Stimulated activated naive CD4-positive, alpha-beta T cell (primary cell): Measurements from ENCODE around the gene FNDC1.
"Not testable (repeated sequence)": the region's sequence is repeated elsewhere in the genome, so short reads cannot be mapped to it uniquely, and the experiment has no call there.

Source experiments
- DNase-seq, 6 experiments: peaks; one replicate each; lab custom pipeline; 2025; lab: John Stamatoyannopoulos, UW

Gene FNDC1

DNA sequence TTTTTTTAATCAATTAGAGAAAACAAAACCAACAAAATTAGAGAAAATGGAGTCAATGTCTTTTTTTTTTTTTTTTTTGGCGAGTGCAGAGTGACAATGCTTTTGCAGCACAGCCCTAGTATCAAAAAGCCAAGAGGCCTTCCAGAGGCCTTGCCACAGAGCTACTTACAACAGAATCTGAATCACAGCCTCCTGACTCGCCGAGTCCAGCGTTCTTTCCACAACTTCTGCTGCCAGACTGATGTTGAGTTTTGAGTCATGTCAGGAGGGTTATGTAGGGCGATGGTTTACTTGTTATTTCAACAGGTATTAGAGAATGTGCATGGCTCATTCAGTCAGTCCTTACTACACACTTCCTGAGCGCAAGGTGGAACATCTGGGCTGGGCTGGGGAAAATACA lies 88.6 kb downstream of the FNDC1 start:
- no peak for DNase-seq

DNA sequence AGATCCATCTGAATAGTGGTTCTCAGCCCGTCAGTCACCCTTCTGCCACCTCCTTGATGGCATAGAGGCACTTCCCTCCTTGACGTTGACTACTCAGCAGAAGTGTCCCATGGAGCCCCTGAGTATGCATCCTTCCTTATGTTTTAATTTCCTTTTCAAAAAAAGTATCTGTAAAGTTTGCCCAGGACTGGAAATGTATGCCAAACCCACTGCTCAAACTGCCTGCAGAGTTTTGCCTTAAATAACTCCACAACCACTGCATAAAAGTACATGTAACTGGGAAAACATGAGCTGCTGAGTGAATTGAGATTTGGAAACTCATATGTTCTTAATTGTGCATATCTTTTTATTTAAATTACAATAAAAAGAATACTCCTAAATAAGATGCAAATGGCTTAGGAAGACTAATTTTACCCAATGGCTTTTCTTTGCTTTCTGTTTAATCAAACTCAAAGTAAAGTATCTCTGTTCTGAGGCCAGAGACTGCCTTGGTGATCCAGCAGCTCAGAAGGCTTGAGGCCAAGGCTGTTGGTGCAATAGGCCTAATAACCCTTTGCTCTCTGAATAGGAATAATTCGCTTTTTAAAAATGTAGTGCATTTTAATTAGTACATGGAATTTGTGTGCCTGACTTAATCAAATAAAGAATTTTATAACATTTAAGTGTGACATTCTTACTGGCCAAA lies 90.4 kb downstream of the FNDC1 start:
- DNase-seq, result no peak

DNA sequence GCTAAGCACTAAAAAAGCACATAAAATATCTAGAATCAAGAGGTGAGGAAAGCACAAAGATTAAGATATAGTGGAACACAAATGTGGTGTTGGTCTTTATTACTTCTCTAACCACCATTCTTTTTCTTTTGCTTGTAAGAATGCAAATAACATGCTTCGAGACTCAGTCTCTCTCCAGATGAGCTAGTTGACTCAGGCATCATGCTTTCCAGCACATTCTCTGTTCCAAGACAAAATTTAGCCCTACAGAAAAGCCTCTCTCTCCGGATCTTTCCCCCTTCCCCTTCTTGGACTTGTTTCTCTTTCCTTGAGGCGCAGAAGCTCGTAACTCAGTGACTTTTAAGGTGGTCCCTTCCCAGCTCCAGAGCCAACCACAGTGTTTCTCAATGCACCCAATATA lies 91.0 kb downstream of the FNDC1 start:
- no peak for DNase-seq

DNA sequence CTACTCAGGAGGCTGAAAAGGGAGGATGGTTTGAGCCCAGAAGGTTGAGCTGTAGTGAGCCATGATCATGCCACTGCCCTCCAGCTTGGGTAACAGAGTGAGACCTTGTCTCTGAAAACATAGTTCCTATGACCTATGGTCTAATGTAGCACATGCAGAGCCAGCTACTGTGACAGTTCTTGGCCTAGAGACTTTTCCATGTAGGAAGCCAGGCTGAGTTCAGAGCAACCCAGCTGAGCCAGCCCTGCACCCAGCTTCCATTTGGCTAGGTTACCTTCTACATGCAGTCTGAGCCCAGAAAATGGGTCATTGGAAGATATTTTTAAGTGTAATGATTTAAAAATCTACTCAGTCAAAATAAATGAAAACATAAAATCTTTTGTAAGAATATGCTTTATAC lies 92.8 kb downstream of the FNDC1 start:
- no peak for DNase-seq

DNA sequence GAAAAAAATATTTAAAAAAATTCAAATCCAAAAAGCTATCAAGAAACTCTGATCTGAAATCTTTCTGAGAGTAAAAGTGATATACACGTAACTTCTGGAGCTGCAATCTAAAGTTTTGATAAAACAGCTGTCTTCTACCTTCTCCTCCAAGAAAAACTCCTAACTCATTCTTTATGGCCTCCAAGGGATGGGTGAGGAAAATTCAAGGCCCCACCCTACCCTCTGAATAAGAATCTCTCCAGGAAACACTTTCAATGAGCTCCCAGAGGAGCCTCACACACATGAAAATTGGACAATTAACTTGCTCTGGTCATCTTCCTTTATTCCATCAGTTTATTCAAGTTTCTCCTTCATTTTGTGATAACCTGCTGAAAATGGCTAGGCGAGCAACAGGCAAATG lies 93.4 kb downstream of the FNDC1 start:
- DNase-seq, result no peak

DNA sequence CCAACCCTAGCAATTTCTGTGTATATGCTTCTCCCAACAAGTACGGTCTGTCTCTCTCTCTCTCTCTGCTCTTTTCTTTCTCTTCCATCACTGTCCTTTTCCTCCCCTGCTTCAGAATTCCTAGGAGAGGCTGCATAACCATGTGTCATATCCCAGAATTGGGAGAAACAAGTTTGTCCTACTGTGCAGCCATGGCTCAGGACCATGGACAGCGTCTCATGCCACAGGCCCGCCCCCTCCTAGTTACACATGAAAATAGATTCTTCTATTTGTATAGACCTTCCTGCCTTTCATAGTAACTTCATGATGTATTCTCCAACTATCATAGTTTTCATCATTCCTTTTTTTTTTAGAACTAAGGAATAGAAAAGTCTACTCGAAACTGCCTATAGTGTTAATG lies 98.0 kb downstream of the FNDC1 start:
- no peak for DNase-seq

DNA sequence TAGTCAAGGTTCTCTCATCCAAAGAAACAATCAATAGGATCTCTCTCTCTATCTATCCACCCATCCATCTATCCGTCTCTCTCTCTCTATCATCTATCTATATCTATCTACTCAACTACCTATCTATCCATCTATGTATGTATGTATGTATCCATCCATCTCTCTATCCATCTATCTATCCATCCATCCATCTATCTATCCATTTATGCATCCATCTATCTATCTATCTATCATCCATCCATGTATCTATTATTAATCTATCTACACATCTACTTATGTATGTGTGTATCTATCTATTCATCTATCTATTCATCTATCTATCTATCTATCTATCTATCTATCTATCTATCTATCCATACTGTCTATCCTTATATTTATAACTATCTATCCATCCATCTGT lies 99.3 kb downstream of the FNDC1 start:
- no peak for DNase-seq

DNA sequence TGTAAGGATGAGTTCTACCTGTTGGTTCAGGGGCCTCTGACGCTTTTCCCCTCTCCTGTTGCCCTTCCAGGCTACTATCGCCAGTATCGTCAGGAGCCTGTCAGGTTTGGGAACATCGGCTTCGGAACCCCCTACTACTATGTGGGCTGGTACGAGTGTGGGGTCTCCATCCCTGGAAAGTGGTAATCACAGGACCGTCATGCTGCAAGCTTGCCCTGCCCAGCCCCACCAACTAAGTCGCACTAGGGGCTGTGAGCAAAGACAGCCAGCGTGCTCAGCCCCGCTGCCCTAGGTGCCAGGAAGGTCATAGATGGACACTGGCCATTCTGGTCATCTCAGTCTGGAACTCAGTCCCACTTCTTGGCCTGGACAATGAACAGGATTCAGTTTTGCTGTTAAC lies 102.1 kb downstream of the FNDC1 start:
- DNase-seq, result no peak

DNA sequence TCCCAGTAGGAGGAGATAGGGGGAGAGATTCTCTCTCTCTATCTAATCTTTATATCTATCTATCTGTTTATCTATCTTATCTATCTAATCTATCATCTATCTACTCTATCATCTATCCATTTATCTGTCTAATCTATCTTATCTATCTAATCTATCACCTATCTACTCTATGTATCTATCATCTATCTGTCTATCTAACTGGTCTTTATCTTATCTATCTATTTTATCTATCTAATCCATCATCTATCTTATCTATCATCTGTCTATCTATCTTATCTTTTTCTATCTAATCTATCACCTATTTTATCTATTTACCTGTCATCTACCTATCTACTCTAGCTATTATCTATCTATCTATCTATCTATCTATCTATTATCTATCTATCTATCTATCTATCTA lies 109.4 kb downstream of the FNDC1 start:
- DNase-seq, result no peak

DNA sequence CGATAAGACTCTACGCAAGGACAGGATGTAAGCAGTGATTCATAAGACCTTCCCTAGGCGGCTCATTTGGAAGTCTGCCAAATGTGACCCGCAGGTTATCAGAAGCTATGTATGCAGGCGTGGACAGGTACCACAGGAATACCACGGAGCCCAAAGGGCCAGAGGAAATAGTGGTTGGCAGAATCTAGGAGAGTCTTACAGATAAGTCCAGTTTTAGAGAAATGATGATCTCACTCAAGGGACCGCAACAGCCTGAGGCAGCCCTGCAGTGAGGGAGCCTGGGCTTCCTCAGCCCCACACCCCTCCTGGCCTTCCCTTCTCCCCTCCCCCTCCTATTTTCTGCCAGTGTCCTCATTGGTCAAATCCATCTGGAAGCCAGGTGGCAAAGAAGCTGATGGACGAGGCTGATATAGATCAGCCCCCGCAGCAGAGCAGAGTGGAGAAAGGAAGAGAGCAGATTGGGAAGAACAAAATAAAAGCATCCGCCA lies 110.6 kb downstream of the FNDC1 start:
- no peak for DNase-seq

DNA sequence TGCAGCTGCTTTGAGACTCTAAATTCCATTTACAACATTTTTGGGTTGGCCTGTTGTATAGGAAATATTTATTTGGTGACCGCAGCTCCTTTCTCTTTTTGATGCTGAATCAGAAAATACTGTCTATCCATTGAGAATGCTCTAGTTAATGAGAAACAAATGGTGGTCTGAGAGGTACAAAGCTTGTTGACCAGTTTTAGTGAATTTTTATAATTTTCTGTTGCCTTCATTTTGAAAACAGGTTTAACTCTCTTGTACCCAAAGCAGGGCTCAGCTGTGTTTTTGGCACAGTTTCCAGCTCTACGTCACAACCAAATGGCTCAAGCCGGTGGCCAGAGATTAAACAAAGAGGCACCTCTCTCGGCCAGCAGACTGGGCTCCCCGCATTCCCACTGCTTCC lies 113.2 kb downstream of the FNDC1 start:
- no peak for DNase-seq

DNA sequence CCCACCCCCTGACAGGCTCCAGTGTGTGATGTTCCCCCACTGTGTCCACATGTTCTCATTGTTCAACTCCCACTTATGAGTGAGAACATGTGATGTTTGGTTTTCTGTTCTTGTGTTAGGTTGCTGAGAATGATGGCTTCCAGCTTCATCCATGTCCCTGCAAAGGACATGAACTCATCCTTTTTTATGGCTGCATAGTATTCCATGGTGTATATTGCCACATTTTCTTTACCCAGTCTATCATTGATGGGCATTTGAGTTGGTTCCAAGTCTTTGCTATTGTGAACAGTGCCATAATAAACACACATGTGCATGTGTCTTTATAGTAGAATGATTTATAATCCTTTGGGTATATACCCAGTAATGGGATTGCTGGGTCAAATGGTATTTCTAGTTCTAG lies 115.5 kb downstream of the FNDC1 start:
- DNase-seq, result not testable (repeated sequence)

DNA sequence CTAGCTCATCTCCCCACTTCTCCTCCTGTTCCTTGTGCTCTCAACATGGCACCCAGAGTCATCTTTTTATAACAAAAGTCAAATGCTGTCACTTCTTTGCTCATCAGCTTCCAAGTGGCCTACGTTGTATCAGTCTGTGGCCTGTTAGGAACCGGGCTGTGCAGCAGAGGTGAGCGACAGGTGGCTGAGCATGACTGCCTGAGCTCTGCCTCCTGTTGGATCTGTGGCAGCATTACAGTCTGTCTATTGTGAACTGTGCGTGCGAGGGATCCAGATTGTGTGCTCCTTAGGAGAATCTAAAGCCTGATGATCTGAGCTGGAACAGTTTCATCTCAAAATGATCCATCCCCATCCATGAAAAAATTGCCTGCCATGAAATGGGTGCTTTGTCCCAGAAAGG lies 129.6 kb downstream of the FNDC1 start:
- DNase-seq, result no peak

DNA sequence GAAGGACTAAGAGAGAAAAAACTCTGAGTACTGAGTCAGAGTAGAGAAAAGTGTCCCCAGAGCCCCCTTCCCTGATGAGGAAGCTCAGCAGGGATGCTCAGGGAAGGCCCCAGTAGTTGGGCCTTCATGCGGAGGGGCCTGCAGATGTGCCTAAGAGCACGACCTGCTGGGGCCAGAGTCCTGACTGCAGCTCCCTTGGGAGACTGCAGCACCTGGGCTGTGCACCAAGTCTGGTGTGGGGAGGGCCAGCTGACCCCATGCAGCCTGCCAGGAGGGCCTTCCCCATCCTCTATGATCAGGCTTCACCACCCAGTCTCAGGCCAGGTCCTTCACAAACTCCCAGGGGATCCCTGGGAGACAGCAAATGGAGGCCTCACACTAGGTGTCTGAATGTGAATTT lies 130.4 kb downstream of the FNDC1 start:
- no peak for DNase-seq

DNA sequence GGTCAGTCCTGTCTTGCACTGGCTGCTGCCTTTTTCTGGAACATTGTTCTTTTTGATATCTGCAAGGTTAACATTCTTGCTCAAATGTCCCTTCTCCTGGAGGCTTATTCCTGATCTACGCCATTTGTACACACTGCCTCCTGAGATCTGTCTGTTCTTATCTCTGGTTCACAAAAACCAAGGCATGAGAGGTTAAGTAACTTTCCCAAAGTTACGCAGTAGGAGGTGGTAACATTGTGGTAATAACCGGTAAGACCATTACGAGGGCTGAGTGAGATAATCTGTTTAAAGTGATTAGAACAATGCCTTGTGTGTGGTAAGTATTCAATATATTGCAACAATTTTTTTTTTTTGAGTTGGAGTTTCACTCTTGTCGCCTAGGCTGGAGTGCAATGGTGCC lies 132.1 kb downstream of the FNDC1 start:
- DNase-seq, result no peak

DNA sequence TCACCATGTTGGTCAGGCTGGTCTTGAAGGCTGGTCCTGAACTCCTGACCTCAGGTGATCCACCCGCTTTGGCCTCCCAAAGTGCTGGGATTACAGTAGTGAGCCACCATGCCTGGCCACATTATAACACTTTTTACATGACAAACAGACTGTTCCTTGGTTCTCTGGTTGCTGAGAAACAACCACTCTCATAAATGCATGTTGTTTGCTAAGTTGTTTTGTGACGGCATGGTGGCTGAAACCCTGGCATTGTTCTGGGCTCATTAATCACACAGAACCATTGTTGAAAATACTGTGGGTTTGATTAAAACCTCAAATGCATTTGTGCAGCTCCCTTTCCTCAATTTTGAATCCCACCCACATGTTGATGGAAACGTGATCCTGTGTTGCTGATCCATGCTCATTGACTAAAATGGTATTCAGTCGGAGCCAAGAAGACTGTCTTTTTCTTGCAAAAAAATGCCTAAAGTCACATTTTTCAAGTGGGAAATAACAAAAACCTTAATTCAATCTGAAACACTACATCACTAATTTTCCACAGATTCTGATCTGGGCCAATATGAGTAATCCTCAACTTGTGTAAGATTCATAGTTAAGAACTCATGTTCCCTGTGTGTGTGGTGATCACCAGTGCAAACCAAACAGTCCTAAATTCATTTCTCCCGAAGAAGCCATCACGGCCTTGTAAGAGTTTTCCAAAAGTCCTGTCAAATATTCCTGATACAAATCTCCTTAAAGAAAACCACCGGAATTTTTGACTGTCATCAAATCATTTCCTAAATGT lies 132.8 kb downstream of the FNDC1 start:
- DNase-seq, result no peak

DNA sequence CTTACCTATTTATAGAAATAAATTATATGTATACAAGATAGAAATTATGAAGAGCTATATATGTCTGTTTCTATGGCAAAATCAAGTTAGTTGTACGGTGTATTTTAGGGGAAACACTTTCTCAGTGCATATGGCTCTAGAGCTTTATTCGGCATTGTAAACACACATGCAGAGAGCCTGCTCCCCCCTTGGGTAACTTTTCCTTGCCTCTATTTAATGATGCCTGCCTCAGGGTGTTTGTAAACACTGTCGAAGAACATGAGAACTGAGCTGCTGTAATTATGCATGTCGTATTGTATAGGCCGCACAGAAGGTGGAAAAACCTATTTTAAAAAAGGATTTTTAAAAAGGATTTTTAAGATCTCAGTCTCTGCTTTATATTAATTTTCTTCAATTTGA lies 133.4 kb downstream of the FNDC1 start:
- no peak for DNase-seq

DNA sequence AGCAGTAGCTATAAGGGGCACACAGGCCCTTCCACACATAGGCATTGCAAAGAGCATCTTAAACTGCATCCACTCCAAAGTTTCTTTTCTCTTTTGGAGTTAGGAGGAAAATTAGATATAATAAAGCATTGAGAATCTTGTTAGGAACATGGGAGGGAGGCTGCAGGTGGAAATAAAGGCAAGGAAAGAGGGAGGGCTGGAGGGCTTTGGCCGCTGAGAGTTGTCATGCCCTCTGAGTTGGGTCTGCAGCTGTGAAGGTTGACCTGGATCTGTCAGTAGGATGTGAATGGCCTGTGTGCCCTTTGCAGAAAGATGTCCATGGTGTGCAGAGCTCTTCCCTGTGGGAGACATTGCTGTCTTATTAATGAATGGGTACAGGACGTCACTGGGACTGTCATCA lies 134.0 kb downstream of the FNDC1 start:
- no peak for DNase-seq

DNA sequence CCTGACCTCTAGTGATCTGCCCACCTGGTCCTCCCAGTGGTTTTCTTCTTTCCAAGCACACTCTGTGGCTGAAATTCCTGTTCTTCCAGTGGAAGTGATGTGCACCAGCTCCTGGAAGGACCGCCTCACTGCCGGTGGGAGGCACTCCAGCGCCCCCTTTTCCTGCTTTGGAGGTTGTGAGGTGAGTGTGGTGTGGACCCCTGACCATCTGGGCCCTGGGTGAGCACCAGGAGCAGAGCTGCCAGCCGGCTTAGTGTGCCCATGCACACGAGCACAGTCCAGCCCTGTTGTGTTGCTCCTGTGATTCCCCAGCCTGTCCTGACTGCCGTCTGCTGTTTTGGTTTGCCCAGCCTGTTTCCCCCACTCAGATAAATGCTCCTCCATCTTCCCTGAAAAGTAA lies 134.6 kb downstream of the FNDC1 start:
- no peak for DNase-seq

DNA sequence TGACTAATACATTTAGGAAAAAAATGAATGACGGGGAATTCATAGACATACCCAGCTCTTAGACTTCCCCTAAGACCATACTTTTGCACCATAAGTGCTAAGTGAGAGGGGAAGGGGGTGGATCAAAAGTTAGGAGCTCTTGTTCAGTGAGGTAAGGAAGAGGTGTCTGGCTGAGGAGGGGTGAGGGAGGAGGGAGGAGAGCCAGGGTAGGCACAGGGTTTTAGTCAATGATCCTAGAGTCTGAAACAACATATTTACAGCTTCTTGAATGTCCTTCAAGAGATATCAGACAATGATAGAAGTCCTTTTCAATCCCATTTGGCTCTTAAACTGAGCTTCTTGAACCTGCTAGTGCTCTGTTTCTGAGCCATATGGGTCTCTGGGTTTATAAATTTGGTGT lies 135.4 kb downstream of the FNDC1 start:
- no peak for DNase-seq

DNA sequence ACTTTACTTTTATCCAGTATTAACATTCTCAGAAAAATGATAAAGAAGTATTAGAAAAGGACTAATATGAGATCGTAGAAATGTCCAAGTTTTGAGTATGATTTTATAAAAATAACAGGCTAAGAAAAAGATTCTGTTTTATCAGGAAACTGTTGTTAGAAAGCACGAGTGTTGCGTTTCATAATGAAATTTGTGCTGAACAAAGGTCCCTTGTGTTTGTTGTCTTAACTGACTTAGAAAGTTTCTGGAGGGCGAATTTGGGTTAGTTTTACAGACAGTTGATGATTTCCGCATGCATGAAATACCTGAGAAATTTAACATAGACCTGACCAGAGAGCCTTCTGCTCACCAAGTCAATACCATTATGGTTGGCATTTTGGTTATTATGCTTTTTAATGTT lies 136.0 kb downstream of the FNDC1 start:
- no peak for DNase-seq

DNA sequence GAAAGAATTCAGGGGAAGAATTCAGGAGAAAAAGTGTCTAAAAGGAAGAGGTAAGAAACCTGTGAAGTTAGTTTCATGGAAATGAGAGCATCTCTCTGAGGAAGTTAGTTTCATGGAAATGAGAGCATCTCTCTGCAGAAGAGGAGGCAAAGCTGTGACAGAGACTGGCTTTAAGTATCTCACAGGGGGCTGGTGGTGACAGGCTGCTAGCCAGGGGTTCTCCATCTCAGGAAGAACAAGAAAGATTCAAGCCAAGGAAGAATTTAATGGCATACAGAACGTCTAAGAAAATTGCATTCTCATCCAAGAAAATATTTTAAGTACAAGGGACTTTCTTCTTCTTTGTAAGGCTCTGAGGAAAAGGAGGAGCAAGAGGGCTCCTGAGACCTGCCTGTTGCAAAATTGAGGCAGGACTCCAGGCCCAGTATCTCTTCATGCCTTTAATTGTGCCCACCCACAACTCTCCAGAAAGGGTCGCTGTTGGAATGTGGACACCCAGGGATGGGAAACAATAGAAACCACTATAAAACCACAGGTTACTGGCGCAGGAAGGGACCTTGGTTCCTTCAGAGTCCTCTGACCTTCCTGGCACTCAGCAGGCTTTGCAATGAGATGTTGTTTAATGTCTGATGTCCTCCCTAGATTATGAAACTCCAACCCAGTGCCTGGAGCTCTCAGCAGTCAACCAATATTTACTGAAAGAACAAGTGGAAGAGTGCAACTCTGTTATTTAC lies 136.8 kb downstream of the FNDC1 start:
- DNase-seq, result no peak

DNA sequence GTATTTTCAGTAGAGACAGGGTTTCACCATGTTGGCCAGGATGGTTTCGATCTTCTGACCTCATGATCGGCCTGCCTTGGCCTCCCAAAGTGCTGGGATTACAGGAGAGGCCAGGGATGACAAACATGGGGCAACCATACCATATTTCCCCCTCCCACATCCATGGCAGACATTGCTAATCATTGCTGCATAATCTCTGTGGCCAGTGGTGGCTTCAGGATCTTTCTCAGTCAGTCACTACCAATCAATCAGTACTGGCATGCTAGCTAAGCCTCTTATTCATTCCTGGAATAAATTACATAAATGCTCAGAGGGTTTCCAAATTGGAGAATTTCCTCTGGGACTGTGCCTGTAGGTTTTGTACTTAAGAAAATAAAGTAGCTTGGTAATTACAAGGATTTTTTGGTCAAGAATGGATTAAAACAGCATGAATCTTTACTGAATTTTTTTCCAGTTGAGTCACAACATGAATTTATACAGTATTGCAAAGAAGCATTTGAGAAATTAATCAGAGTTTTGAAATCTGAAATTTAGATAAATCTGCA lies 138.1 kb downstream of the FNDC1 start:
- no peak for DNase-seq
